Activated gamma-delta T cell (primary cell): ENCODE data around the gene RNF112.
"Not testable (repeated sequence)": the region's sequence is repeated elsewhere in the genome, so short reads cannot be mapped to it uniquely, and the experiment has no call there.

Experiments used
- DNase-seq: peaks from one replicate; lab custom pipeline; 2025; lab: John Stamatoyannopoulos, UW

RNF112 gene

DNA sequence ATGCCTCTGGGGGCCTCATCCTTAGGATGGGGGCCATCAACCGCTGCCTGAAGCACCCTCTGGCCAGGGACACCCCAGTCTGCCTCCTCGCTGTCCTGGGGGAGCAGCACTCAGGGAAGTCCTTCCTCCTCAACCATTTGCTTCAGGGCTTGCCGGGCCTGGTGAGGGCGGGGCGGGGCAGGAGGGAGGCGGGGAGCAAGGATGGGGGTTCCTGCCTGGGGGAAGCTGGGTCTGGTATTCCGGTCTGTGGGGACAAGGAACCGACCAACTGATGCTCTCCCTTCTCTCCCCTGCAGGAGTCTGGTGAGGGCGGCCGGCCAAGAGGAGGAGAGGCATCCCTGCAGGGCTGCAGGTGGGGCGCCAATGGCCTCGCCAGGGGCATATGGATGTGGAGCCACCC is 2.0 kb downstream of the RNF112 start:
- DNase-seq = no peak

- no peak for DNase-seq
Observed at GRCh38 chr17:19413761-19414160, 2.7 kb downstream of the RNF112 start.

- no peak for DNase-seq
Observed at GRCh38 chr17:19414396-19415280, 3.6 kb downstream of the RNF112 start.

DNA sequence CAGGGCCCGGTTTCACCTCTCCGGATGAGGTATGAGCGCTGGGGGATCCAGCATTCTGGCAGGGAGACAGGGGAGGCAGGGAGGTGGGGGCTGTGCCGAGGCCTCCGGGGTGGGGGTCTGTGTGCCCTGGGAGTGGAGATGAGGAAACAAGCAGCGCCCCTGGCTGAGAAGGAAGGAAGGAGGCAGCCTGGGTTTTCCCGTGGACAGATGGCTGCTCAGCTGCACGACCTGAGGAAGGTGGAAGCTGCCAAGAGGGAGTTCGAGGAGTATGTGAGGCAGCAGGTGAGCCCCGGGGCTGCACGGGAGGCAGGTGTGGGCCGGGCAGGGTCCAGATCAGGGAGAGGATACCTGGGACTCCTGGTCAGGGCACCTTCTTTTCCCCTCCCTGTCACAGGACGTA is 4.3 kb downstream of the RNF112 start:
- no peak for DNase-seq

GRCh38 chr17:19415806-19416775 is 5.1 kb downstream of the RNF112 start:
- DNase-seq = no peak

- DNase-seq = no peak
Observed at GRCh38 chr17:19417611-19418010, 6.6 kb downstream of the RNF112 start.

GRCh38 chr17:19418251-19418992 is 7.4 kb downstream of the RNF112 start:
- no peak for DNase-seq

GRCh38 chr17:19421219-19421618 is 10.2 kb downstream of the RNF112 start:
- DNase-seq = no peak

DNA sequence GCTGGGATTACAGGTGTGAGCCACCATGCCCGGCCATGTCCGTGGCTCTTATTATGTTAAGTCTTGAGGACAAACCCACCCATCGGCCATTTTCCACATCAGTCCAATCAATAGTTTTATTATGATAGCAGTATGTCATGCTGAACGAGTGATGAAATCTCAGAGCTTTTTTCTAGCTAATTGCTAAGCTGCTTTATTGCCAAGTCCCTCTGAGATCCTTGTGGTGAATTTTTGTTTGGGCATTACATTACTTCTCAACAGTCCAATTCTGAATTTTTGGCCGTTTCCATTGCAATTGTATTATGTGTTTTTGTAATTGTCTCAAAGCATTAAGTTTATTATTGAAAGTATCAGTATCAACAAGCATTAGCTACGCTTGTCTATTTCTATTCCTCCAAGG is 10.9 kb downstream of the RNF112 start:
- no peak for DNase-seq

DNA sequence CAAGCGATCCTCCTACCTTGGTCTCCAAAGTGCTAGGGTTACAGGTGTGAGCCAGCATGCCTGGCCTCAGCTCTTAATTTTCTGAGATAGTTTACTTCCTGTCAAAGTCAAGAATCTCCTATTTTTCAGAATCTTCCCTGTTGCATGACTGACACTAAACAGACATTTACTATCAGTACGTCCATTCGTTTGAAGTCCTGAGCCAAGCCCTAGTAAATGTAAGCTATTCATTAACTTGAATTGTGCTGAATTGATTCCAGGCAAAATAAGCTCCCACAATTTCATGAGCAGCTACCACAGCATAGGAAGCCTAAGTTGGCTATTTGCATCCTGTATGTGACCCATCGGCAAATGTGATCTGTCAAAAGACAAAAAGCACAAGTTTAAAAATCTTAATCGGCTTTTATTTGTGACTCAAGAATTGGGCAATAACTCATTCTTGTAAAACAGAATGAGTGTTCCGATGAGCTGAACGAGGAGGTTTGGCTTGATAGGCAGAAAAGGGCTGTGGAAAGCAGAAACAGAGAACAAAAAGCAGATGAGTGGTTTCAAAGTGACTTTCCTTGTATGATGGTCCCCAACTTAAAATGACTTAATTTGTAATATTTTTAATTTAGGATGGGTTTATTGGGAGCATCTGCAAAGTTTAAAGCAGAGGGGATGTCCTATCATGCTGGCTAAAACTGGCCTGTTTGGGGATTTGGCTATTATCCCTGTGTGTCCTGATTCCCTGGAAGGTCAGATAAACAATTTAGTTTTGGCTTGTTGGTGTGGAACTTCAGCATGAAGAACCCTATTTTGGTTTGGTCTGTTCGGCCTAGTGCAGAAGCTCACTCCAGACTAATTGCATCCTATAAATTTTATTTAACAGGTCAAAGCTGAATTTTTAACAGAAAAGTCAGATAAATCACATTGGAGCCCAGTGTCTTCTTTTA is 14.2 kb downstream of the RNF112 start:
- no peak for DNase-seq

DNA sequence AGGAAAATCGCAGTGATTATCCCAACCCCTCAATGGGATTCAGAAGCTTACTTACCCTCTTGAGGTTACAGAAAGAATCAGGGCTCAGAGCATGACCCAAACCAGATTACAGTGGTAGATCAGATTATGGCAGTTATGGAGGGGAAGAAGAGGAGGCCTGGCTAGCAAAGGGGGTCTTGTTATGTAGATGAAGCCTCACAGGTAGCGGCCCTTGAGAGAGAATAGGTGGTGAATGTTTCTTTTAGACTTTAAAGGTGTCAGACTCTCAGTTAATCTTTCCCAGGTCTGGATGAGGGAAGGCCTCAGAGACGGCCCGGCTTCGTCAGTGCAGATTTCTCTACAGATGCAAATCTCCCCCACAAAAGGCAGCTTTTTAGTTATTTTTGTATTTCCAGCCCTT is 15.6 kb downstream of the RNF112 start:
- DNase-seq = no peak

GRCh38 chr17:19431691-19432090 is 20.7 kb downstream of the RNF112 start:
- no peak for DNase-seq

DNA sequence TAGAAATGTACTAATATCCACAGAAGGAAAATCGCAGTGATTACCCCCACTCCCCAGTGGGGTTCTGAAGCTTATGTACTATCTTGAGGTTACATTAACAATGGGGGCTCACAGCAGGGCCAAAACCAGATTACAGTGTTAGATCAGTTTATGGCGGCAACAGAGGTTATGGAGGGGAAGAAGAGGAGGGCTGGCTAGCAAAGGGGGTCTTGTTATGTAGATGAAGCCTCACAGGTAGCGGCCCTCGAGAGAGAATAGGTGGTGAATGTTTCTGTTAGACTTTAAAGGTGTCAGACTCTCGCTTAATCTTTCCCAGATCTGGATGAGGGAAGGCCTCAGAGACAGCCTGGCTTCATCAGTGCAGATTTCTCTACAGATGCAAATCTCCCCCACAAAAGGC is 22.2 kb downstream of the RNF112 start:
- DNase-seq = no peak

GRCh38 chr17:19433727-19434340 is 22.8 kb downstream of the RNF112 start:
- DNase-seq = no peak

DNA sequence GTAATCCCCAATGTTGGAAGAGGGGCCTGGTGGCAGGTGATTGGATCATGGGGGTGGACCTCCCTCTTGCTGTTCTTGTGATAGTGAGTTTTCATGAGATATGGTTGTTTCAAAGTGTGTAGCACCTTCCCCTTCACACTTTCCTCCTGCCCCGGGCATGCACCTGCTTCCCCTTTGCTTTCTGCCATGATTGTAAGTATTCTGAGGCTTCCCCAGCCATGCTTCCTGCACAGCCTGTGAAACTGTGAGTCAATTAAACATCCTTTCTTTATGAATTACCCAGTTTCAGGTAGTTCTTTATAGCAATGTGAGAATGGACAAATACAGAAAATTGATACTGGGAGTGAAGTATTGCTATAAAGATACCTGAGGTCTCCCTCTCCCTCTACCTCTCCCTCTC is 29.4 kb downstream of the RNF112 start:
- no peak for DNase-seq

DNA sequence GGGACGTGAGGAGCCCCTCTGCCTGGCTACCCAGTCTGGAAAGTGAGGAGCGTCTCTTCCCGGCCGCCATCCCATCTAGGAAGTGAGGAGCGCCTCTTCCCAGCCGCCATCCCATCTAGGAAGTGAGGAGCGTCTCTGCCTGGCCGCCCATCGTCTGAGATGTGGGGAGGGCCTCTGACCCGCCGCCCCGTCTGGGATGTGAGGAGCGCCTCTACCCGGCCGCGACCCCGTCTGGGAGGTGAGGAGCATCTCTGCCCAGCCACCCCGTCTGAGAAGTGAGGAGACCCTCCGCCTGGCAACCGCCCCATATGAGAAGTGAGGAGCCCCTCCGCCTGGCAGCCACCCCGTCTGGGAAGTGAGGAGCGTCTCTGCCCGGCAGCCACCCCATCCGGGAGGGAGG is 30.3 kb downstream of the RNF112 start:
- not testable (repeated sequence) for DNase-seq

- DNase-seq = no peak
Observed at GRCh38 chr17:19442731-19443130, 31.7 kb downstream of the RNF112 start.

DNA sequence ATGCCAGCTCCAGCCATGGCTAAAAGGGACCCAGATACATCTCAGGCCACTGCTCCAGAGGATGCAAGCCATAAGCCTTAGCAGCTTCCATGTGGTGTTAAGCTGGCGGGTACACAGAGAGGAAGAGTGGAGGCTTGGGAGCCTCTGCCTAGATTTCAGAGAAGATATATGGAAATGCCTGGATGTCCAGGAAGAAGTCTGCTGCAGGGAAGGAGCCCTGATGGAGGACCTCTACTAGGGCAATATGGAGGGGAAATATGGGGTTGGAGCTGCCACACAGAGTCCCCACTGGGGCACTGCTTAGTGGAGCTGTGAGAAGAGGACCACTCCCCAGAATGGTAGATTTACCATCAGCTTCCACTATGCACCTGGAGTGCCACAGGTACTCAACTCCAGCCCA is 32.1 kb downstream of the RNF112 start:
- no peak for DNase-seq

DNA sequence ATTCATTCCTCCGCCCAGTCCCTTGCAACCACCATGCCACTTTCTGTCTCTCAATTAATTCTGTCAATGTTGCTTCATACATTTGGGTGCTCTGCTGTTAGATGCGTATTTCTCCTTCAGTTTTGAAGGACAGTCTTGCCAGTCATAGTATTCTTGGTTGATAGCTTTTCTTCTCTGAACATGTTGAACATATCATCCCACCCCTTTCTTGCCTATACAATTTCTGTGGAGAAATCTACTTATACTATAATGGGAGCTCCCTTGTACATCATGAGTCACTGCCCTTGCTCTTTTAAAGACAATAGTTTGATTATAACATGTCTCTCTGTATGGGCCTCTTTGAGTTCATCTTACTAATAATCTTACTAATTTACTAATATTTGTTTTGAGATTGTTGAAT is 34.1 kb downstream of the RNF112 start:
- DNase-seq = no peak

DNA sequence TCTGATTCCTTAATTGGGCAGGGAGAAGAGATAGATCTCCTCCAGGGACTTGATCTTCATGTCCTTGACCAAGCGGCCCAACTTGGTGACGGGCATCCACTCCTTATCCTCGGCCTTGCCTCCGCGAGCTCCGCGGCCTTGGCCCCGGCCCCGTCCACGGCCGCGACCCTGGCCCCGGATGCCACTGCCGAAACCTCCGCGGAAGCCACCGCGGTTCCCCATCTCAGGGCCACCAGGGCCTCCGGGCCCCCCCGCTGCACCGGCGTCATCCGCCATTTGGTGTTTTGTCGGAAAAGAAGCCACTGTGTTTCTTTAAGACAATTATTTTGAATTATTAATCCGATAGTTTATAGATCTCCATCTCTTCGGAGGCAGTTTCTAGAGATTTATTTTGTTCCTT is 35.5 kb downstream of the RNF112 start:
- DNase-seq = not testable (repeated sequence)
